Measurements from ENCODE around the gene HSPB2.

Gene HSPB2

GRCh38 chr11:111937461-111937769, 24.9 kb downstream of the HSPB2 start:
- H3K27ac Mint-ChIP-seq = peak overlapping the region; percentile 38 to 86

DNA sequence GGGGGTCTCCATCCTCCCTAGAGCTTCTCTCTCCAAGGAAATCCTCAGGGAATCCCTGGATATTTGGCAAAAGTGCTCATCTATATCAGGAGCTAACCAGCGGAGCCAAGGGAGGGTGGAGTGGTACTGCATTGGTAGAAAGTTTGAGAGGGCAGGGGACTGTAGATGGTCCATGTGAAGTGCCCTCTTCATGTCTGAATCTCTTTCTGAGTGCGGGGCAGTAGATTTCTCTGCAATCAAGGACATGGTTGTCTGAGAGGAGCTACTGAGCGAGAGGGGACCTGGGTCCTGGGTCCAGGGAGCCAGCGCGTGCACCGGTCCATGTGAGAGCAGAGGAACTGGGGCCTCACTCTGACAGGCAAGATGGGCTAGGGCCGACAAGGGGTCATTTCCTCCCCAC, 25.3 kb downstream of the HSPB2 start:
- Mint-ChIP-seq H3K27ac (peak overlapping the region; percentile 38 to 86), H3K4me3 (peak overlapping the region; percentile 84 to 85), H3K36me3 (ENCODE audit: insufficient read depth) (peaks cover 3% of the 10 kb centered on the region), H3K9me3 (no peaks in the 10 kb centered on the region), H3K27me3 (no peaks in the 10 kb centered on the region), H3K4me1 (ENCODE audit: low read depth in 2 of 2) (peaks cover 16 to 24% of the 10 kb centered on the region in 2 donors)
- ATAC-seq (replicated peaks) (no peak), DNase-seq (no peak)

More at GRCh38 chr11:111937461-111937769, 24.9 kb downstream of the HSPB2 start:
- no peaks in the 10 kb centered on the region for H3K9me3 Mint-ChIP-seq
- peaks cover 3% of the 10 kb centered on the region for H3K36me3 Mint-ChIP-seq (ENCODE audit: insufficient read depth)
- H3K4me1 Mint-ChIP-seq (ENCODE audit: low read depth in 2 of 2) = peaks cover 18 to 27% of the 10 kb centered on the region in 2 donors
- DNase-seq (no peak), ATAC-seq (replicated peaks) (no peak)
- no peaks in the 10 kb centered on the region for H3K27me3 Mint-ChIP-seq
- peak overlapping the region; percentile 84 to 85 for H3K4me3 Mint-ChIP-seq

- DNase-seq (no peak), ATAC-seq (replicated peaks) (peak; percentile 51)
- no peaks in the 10 kb centered on the region for H3K9me3 Mint-ChIP-seq
- H3K27me3 Mint-ChIP-seq = no peaks in the 10 kb centered on the region
- peak overlapping the region; percentile 84 to 85 for H3K4me3 Mint-ChIP-seq
- peaks cover 16 to 24% of the 10 kb centered on the region in 2 donors for H3K4me1 Mint-ChIP-seq (ENCODE audit: low read depth in 2 of 2)
- H3K27ac Mint-ChIP-seq = peak overlapping the region; percentile 38 to 86
- H3K36me3 Mint-ChIP-seq (ENCODE audit: insufficient read depth) = peaks cover 3% of the 10 kb centered on the region
Observed at GRCh38 chr11:111938687-111939160, 26.2 kb downstream of the HSPB2 start.

- peak overlapping the region; percentile 38 to 86 for H3K27ac Mint-ChIP-seq
- peaks cover 16 to 24% of the 10 kb centered on the region in 2 donors for H3K4me1 Mint-ChIP-seq (ENCODE audit: low read depth in 2 of 2)
- H3K4me3 Mint-ChIP-seq = no peak overlapping the region
Observed at GRCh38 chr11:111939836-111940604, 27.5 kb downstream of the HSPB2 start.

DNA sequence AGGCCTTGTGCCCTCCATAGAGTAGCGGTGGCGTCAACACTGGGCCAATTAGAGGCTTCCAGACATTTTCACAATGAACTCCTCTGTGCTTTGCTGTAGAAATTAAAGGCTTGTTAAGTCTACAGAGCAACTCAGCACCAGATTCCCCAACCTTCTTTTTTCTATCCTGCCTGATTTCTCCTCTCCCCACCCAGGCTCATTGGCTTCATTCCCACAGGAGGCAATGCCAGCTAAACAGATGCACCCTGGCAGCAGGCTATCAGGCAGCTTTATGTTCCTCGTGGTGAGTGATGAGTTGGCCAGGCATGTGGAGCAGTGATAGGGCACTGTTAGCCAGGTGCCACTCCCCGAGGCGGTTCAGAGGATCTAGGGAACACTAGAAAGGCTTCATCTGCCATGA, 29.4 kb downstream of the HSPB2 start:
- Mint-ChIP-seq H3K36me3 (ENCODE audit: insufficient read depth) (no peaks in the 10 kb centered on the region), H3K4me1 (ENCODE audit: low read depth in 2 of 2) (peaks cover 11 to 19% of the 10 kb centered on the region in 2 donors), H3K4me3 (no peak overlapping the region), H3K9me3 (no peaks in the 10 kb centered on the region), H3K27ac (no peak overlapping the region), H3K27me3 (no peaks in the 10 kb centered on the region)
- ATAC-seq (replicated peaks) (no peak), DNase-seq (no peak)

More at GRCh38 chr11:111939836-111940604, 27.5 kb downstream of the HSPB2 start:
- ATAC-seq (replicated peaks) = no peak
- DNase-seq = no peak
- Mint-ChIP-seq H3K36me3 (ENCODE audit: insufficient read depth) (peaks cover 3% of the 10 kb centered on the region), H3K9me3 (no peaks in the 10 kb centered on the region), H3K27me3 (no peaks in the 10 kb centered on the region)

DNA sequence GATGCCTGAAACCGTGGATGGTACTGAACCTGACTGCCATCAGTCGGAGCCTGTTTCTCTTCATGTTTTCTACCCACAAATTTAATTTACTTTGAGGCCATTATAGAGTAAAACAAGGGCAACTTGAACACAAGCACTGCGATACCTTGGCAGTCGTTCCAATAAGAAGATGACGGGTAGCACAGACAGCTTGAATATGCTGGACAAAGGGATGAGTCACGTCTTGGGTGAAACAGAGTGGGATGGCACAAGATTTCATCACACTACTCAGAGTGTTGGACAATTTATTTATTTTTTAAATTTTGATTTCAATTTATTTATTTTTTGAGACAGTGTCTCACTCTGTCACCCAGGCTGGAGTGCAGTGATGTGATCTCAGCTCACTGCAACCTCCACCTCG, 30.3 kb downstream of the HSPB2 start:
- ATAC-seq (replicated peaks) = no peak
- H3K36me3 Mint-ChIP-seq (ENCODE audit: insufficient read depth) = no peaks in the 10 kb centered on the region
- H3K4me3 Mint-ChIP-seq = no peak overlapping the region
- H3K27ac Mint-ChIP-seq = no peak overlapping the region
- peaks cover 11 to 13% of the 10 kb centered on the region in 2 donors for H3K4me1 Mint-ChIP-seq (ENCODE audit: low read depth in 2 of 2)
- DNase-seq = no peak
- H3K9me3 Mint-ChIP-seq = no peaks in the 10 kb centered on the region
- no peaks in the 10 kb centered on the region for H3K27me3 Mint-ChIP-seq

GRCh38 chr11:111944139-111944538, 31.6 kb downstream of the HSPB2 start:
- Mint-ChIP-seq H3K4me3 (no peak overlapping the region), H3K27ac (no peak overlapping the region), H3K9me3 (no peaks in the 10 kb centered on the region), H3K4me1 (ENCODE audit: low read depth in 2 of 2) (peaks cover under 1% of the 10 kb centered on the region in 2 donors), H3K36me3 (ENCODE audit: insufficient read depth) (no peaks in the 10 kb centered on the region), H3K27me3 (no peaks in the 10 kb centered on the region)
- no peak for DNase-seq
- ATAC-seq (replicated peaks) = no peak

- no peak overlapping the region for H3K4me3 Mint-ChIP-seq
- no peak for ATAC-seq (replicated peaks)
- H3K4me1 Mint-ChIP-seq (ENCODE audit: low read depth in 2 of 2) = peaks cover 0 to 3% of the 10 kb centered on the region in 2 donors
- no peaks in the 10 kb centered on the region for H3K9me3 Mint-ChIP-seq
- no peaks in the 10 kb centered on the region for H3K36me3 Mint-ChIP-seq (ENCODE audit: insufficient read depth)
- no peak for DNase-seq
- H3K27ac Mint-ChIP-seq = no peak overlapping the region
- no peaks in the 10 kb centered on the region for H3K27me3 Mint-ChIP-seq
Observed at GRCh38 chr11:111944651-111945051, 32.1 kb downstream of the HSPB2 start.

DNA sequence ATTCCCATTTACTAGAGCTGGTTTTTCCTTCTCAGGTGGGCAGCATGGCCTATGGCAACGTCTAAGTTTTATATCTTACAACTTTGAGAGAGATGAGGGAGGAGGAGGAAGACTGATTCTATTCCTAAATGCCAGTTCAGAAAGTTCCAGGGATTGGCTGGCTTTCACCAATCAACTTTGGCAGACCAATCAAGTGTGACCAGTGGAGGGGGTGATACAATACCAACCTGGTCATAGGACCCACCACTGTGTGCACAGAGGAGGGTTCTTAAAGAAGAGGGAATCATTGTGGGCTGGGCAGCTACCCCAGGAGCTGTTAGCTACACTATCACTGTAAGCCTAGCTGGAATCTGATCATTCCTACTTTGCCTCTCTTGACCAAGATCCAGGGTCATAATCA, 32.7 kb downstream of the HSPB2 start:
- DNase-seq (no peak), ATAC-seq (replicated peaks) (no peak)
- no peaks in the 10 kb centered on the region for H3K36me3 Mint-ChIP-seq (ENCODE audit: insufficient read depth)
- H3K27ac Mint-ChIP-seq = no peak overlapping the region
- no peaks in the 10 kb centered on the region for H3K27me3 Mint-ChIP-seq
- H3K4me3 Mint-ChIP-seq = no peak overlapping the region
- H3K4me1 Mint-ChIP-seq (ENCODE audit: low read depth in 2 of 2) = peaks cover 0 to 6% of the 10 kb centered on the region in 2 donors
- no peaks in the 10 kb centered on the region for H3K9me3 Mint-ChIP-seq

DNA sequence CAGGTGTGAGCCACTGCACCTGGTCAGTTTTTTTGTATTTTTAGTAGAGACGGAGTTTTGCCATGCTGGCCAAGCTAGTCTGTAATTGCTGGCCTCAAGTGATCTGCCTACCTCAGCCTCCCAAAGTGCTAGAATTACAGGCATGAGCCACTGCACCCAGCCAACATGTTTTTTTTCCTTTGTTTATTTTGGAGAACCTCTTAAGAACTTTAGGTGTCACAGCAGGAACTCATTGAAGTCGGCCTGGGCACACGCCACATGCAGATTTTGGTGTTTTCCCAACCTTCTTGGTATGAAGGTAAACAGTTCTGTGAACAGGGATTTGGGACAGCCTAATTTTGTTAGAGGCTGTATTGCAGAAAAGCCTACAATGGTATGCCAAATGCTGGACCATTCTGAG, 34.0 kb downstream of the HSPB2 start:
- no peaks in the 10 kb centered on the region for H3K27me3 Mint-ChIP-seq
- no peaks in the 10 kb centered on the region for H3K9me3 Mint-ChIP-seq
- H3K36me3 Mint-ChIP-seq (ENCODE audit: insufficient read depth) = no peaks in the 10 kb centered on the region
- no peak overlapping the region for H3K4me3 Mint-ChIP-seq
- H3K4me1 Mint-ChIP-seq (ENCODE audit: low read depth in 2 of 2) = peaks cover 0 to 6% of the 10 kb centered on the region in 2 donors
- ATAC-seq (replicated peaks) = no peak
- H3K27ac Mint-ChIP-seq = no peak overlapping the region
- no peak for DNase-seq

DNA sequence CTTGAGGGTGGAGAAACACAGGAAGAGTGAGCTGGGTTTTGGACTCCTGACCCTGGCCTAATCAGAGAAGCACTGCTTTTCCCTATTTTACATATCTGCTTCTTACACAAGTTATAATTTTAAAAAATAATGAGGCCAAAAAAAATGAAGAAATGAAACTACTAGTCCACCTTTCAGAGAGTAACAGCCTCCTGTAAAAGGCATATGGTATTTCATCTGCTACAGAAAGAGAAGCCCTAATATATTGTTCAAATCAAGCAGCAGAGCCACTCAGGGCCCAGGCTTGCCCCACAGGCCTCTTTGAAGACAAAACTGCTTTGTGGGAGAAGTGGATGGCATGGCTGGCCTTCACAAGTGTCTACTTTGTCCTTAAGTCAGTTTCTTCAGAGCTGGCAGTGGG, 34.6 kb downstream of the HSPB2 start:
- Mint-ChIP-seq H3K27me3 (no peaks in the 10 kb centered on the region), H3K9me3 (no peaks in the 10 kb centered on the region), H3K36me3 (ENCODE audit: insufficient read depth) (no peaks in the 10 kb centered on the region), H3K27ac (no peak overlapping the region), H3K4me1 (ENCODE audit: low read depth in 2 of 2) (peaks cover 0 to 6% of the 10 kb centered on the region in 2 donors), H3K4me3 (no peak overlapping the region)
- ATAC-seq (replicated peaks) (no peak), DNase-seq (no peak)

DNA sequence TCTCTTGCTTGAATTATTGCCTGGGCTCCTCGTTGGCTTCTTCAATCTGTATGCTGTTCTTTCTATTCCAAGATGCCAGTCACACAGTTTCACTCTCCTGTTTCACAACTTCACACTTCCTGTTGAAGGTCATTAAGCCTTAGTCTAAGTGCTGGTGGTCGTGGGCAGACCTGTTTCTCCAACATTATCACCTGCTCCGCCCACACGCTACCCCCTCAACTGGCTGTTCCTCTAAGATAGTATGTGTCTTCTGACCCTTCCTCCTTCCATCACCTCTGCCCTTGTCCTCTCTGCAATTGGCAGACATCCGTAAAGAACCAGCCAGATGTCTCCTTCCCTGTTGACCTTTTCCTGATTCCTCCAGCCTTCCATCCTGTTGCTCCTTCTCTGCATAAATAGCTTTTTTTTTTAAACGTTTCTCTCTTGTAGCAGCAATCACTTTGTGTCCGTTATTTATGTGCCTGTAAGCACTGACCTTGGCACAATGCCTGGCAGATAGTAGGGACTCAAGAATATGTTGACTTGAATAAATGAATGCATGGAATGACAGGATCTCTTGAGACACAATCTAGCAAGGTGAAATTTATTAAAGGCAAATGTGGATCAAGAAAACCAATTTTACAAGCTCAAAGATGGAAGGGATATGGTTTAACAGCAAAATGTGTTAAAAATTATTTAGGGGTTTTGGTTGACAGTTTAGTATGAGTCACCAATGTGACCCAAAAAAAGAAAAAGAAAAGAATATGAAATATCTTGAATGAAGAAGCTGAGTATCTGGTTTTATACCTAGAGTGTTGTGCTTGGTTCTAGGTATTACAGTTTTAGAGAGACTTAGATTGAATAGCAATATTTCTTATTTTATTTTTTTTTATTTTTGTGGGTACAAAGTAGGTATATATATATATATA, 37.2 kb downstream of the HSPB2 start:
- no peaks in the 10 kb centered on the region for H3K27me3 Mint-ChIP-seq
- no peak overlapping the region for H3K27ac Mint-ChIP-seq
- ATAC-seq (replicated peaks) (peak; percentile 49), DNase-seq (no peak)
- no peaks in the 10 kb centered on the region for H3K9me3 Mint-ChIP-seq
- H3K4me3 Mint-ChIP-seq = no peak overlapping the region
- H3K36me3 Mint-ChIP-seq (ENCODE audit: insufficient read depth) = no peaks in the 10 kb centered on the region
- peaks cover 0 to 6% of the 10 kb centered on the region in 2 donors for H3K4me1 Mint-ChIP-seq (ENCODE audit: low read depth in 2 of 2)

DNA sequence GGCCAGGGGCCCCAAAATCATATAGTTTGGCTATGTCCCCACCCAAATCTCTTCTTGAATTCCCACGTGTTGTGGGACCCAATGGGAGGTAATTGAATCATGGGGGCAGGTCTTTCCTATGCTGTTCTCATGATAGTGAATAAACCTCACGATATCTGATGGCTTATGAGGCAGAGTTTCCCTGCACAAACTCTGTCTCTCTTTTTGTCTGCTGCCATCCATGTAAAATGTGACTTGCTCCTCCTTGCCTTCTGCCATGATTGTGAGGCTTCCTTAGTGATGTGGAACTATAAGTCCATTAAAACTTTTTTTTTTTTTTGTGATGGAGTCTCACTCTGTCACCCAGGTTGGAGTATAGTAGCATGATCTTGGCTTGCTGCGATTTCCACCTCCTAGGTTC, 39.0 kb downstream of the HSPB2 start:
- no peak for DNase-seq
- ATAC-seq (replicated peaks) = no peak
- H3K27ac Mint-ChIP-seq = no peak overlapping the region
- peaks cover 0 to 6% of the 10 kb centered on the region in 2 donors for H3K4me1 Mint-ChIP-seq (ENCODE audit: low read depth in 2 of 2)
- no peaks in the 10 kb centered on the region for H3K9me3 Mint-ChIP-seq
- H3K36me3 Mint-ChIP-seq (ENCODE audit: insufficient read depth) = no peaks in the 10 kb centered on the region
- no peak overlapping the region for H3K4me3 Mint-ChIP-seq
- no peaks in the 10 kb centered on the region for H3K27me3 Mint-ChIP-seq
